ENCODE measurements around the gene MAMLD1.

GRCh38 chrX:150355913-150356312 is 7.2 kb upstream of the MAMLD1 start:
- TF ChIP-seq ZBTB33 (IDR thresholded peaks at IDR 0.05) (no peak), EGR1 (IDR thresholded peaks at IDR 0.05; ENCODE audit: low read depth in 2 of 2) (no peak), RXRA (IDR thresholded peaks at IDR 0.05) (no peak)
